Thyroid gland (tissue), 4 donors: ENCODE measurements around the gene APBB2. TPM values are rescaled to one million over a fixed set of nuclear protein-coding genes. Genes with fewer than 3 reads are reported as not detected.

Experiments
- DNase-seq, 2 donors: peaks; one replicate each; pipeline ENCODE4 v3.0.0-alpha.2; 2019
- H3K27ac ChIP-seq, 3 donors: fragments of 200-600 bp; sonication (generic); 1 replicate in 2 of 3; 2 replicates in 1 of 3; pipeline ENCODE4 v1.5.1; 2016 to 2019; ENCODE audit warnings: mild to moderate bottlenecking in 1 of 3, moderate library complexity in 1 of 3
- H3K27me3 ChIP-seq: fragments of 200-600 bp; sonication (generic); one replicate; pipeline ENCODE4 v1.5.1; 2019
- H3K36me3 ChIP-seq, 2 donors: fragments of 200-600 bp; sonication (generic); one replicate each; pipeline ENCODE4 v1.5.1; 2016 to 2019
- H3K4me1 ChIP-seq, 2 donors: fragments of 200-600 bp; sonication (generic); one replicate each; pipeline ENCODE4 v1.5.1; 2017 to 2019
- H3K4me3 ChIP-seq, 3 donors: fragments of 200-600 bp; sonication (generic); replicated peaks in 1 of 3; 1 replicate in 2 of 3; 2 replicates in 1 of 3; pipeline ENCODE4 v1.5.1; 2016; ENCODE audit warnings: mild to moderate bottlenecking in 1 of 3
- H3K9me3 ChIP-seq: fragments of 200-600 bp; sonication (generic); one replicate; pipeline ENCODE4 v1.5.1; 2017
- CTCF ChIP-seq, 6 experiments: fragments of 200-600 bp in 3 of 6; fragments of 450-650 bp in 3 of 6; sonication (generic) in 3 of 6; IDR thresholded peaks; one replicate each; pipeline ENCODE4 v1.5.1; 2016 to 2019; ENCODE audit warnings: antibody characterized with exemption in 6 of 6, mild to moderate bottlenecking in 2 of 6, inconsistent platforms in 1 of 6, moderate library complexity in 1 of 6
- POLR2A ChIP-seq, 2 donors: fragments of 450-650 bp; IDR thresholded peaks; one replicate each; pipeline ENCODE4 v1.6.1; 2017; ENCODE audit warnings: antibody characterized with exemption in 2 of 2, mild to moderate bottlenecking in 2 of 2, moderate library complexity in 1 of 2
- WGBS, 2 donors: methylation state at CpG; one replicate each; pipeline ENCODE4 v1.1.5; 2017; 5-methylcytosine and 5-hydroxymethylcytosine counted together
- intact Hi-C: fragments of 100-400 bp; cut with DNase I; formaldehyde crosslinking; loops from one replicate; pipeline ENCODE4 v1.15.1; 2023
- total RNA-seq, 4 donors: library from RNA; depleted of rRNA; stranded (reverse); fragments of >200 nt; gene quantifications; one replicate each; pipeline ENCODE4 v1.2.3, GENCODE V29; 2016

The APBB2 gene
- total RNA-seq, 4 donors from 2014 or later: 174 to 253 (median 199) TPM

- no peaks in the 10 kb centered on the region for H3K27me3 ChIP-seq
- TF ChIP-seq POLR2A (IDR thresholded peaks at IDR 0.05) (no peak), CTCF (IDR thresholded peaks at IDR 0.05) (no peak)
- intact Hi-C loops: no loop called here
- peaks cover 44 to 54% of the 10 kb centered on the region in 2 donors for H3K4me1 ChIP-seq
- H3K27ac ChIP-seq: peak overlapping the region in 1 of 3 donors; percentile 37
- no peaks in the 10 kb centered on the region for H3K9me3 ChIP-seq
- no peak for DNase-seq
- no peak overlapping the region for H3K4me3 ChIP-seq
- no peaks in the 10 kb centered on the region for H3K36me3 ChIP-seq
- 63 to 84% methylated on average over 4 of the region's 4 CpGs for WGBS, 2 donors
Observed at GRCh38 chr4:41179498-41180195, 34.7 kb downstream of the APBB2 start.

GRCh38 chr4:41178372-41179370, 35.7 kb downstream of the APBB2 start:
- H3K27ac ChIP-seq: peak overlapping the region in 1 of 3 donors; percentile 37
- 73 to 75% methylated on average over 7 of the region's 7 CpGs for WGBS, 2 donors
- H3K4me1 ChIP-seq: peaks cover 44 to 54% of the 10 kb centered on the region in 2 donors
- TF ChIP-seq CTCF (IDR thresholded peaks at IDR 0.05) (no peak), POLR2A (IDR thresholded peaks at IDR 0.05) (no peak)
- no peaks in the 10 kb centered on the region for H3K36me3 ChIP-seq
- intact Hi-C loops: no loop called here
- no peak overlapping the region for H3K4me3 ChIP-seq
- H3K9me3 ChIP-seq: no peaks in the 10 kb centered on the region
- no peak for DNase-seq
- H3K27me3 ChIP-seq: no peaks in the 10 kb centered on the region

GRCh38 chr4:41177016-41177415, 37.3 kb downstream of the APBB2 start:
- no peak for DNase-seq
- no peaks in the 10 kb centered on the region for H3K36me3 ChIP-seq
- H3K27ac ChIP-seq: peak overlapping the region in 2 of 3 donors; percentile 4 to 37
- H3K4me1 ChIP-seq: peaks cover 44 to 66% of the 10 kb centered on the region in 2 donors
- intact Hi-C loops: no loop called here
- no peaks in the 10 kb centered on the region for H3K9me3 ChIP-seq
- H3K27me3 ChIP-seq: no peaks in the 10 kb centered on the region
- TF ChIP-seq CTCF (IDR thresholded peaks at IDR 0.05) (peak in 1 of 6 experiments; percentile 18), POLR2A (IDR thresholded peaks at IDR 0.05) (no peak)
- H3K4me3 ChIP-seq: no peak overlapping the region

- DNase-seq: no peak
- intact Hi-C loops: no loop called here
- Histone ChIP-seq H3K36me3 (no peaks in the 10 kb centered on the region), H3K27ac (peak overlapping the region in 2 of 3 donors; percentile 37 to 44), H3K27me3 (no peaks in the 10 kb centered on the region), H3K4me1 (peaks cover 48 to 70% of the 10 kb centered on the region in 2 donors), H3K9me3 (no peaks in the 10 kb centered on the region), H3K4me3 (no peak overlapping the region)
- no peak for TF ChIP-seq POLR2A (IDR thresholded peaks at IDR 0.05)
- no peak for TF ChIP-seq CTCF (IDR thresholded peaks at IDR 0.05)
- WGBS, 2 donors: 76% methylated on average over 1 of the region's 1 CpG
Observed at GRCh38 chr4:41176340-41176739, 38.0 kb downstream of the APBB2 start.
